Activated CD4-positive, alpha-beta T cell treated with anti-CD3 and anti-CD28 coated beads, Interleukin-2, Interleukin-4, amounts not matched to agents 100 ng/mL and 50 ng/mL, durations not matched to agents 16 hours and 8 hours (primary cell): Measurements from ENCODE around the gene NGRN.
A peak's percentile ranks its signal among the peaks of the same experiment; 100 is the strongest.
"Not testable (repeated sequence)": the region's sequence is repeated elsewhere in the genome, so short reads cannot be mapped to it uniquely, and the experiment has no call there.

Experiments used
- DNase-seq: peaks from one replicate; pipeline ENCODE4 v3.0.0-alpha.2; 2020; ENCODE audit warnings: low spot score

Gene NGRN

DNA sequence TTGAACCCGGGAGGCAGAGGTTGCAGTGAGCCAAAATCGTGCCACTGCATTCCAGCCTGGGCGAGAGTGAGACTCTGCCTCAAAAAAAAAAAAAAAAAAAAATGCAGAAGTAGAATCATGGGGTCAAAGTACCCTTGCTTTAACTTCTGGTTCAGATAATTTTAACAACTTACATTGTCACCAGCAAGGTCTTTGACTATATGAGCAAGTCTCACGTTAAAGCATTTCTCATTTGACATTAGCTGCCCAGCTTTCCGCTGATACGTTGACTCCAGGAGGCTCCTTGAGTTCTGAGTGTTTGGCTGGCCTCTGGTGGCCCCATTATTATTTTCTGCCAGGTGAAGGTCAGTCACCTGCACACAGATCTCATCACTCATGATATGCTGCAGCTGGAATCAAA, 16.2 kb downstream of the NGRN start:
- DNase-seq = not testable (repeated sequence)

- DNase-seq = no peak
These were observed 21.2 kb downstream of the NGRN start for GRCh38 chr15:90286678-90287077.

DNA sequence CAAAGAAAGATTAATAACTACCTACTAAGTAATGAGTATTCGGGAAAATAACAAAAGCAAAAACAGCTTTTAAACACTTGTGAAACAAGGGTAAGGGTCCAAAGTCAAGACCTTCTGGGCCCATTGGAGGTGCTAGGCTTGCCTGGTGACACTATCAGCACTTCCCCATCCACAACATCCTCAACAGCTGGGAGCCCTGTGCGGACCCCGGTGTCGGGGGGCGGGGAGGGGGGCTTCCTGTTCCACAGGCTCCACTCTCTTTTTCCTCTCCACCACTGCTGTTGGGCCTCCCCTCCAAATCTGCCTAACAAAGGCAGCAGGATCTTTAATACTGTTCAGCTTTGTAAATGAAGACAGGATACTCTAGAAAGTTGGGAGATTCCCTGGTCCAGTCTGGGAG, 21.6 kb downstream of the NGRN start:
- DNase-seq = no peak

GRCh38 chr15:90287946-90288345, 22.5 kb downstream of the NGRN start:
- no peak for DNase-seq

- DNase-seq = no peak
These were observed 26.3 kb downstream of the NGRN start for GRCh38 chr15:90291679-90292356.

- DNase-seq = peak; percentile 75
These were observed 27.8 kb downstream of the NGRN start for GRCh38 chr15:90293040-90293810.

- DNase-seq = no peak
These were observed 28.7 kb downstream of the NGRN start for GRCh38 chr15:90294159-90294558.

DNA sequence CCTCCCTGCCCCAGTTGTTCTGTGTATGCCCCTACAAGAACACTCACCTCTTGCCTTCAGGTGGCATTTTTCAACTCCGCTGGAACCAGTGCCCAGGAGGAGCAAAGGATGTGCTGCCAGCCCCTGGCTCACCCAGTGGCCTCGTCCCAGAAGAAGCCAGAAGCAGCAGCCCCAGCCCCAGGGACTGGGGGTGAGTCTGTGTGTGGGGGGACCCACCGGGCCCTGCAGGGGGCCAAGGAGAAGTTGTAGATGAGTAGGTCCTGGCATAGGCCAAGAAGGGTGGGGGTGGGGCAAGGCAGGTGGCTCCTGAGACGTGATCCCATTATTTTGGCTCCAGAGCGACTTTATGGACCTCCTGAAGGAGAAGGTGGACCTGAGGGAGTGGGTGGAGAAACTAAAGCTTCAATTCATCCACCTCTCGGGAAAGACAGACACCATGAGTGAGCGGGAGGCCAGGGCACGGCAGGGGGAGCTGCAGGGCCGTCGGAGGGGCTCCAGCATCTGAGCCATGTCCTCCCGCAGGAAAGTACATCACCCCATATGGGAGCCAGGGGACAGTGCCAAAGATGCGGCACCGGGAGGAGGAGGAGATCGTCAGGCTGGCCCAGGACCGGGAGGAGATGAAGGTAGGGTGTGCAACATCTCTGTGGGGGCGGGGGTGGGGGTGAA, 29.3 kb downstream of the NGRN start:
- no peak for DNase-seq

GRCh38 chr15:90295270-90295648, 29.8 kb downstream of the NGRN start:
- DNase-seq = no peak

DNA sequence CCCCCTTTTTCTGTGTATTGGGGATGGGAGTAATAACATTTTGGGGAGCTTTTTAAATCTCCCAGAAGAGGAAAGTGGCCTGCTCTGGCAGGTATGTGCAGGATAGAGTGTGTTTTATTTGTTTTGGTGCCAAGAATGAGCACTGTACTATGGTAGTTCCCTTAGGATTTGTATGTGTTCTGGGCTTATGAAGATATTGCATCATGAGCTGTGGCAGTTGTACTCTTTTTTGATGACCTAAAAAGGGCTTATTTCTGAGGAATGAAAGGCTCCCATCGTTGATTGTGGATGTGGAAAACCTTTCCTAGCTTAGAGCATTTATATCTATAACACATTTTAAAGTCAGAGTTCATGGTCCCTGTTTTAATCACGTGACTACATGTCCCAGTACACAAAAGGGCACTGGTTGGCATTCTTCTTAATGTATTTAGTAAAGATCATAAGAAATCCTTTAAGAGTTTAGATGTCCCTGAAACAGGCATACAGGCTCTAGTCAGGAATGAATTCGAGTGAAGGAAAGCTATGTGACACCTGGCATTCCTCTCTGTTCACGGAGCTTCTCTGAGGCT, 30.9 kb downstream of the NGRN start:
- DNase-seq = not testable (repeated sequence)

GRCh38 chr15:90297021-90297420, 31.5 kb downstream of the NGRN start:
- no peak for DNase-seq

GRCh38 chr15:90300541-90300940, 35.1 kb downstream of the NGRN start:
- no peak for DNase-seq

- peak; percentile 66 for DNase-seq
These were observed 35.7 kb downstream of the NGRN start for GRCh38 chr15:90300988-90301706.

GRCh38 chr15:90301707-90302300, 36.3 kb downstream of the NGRN start:
- DNase-seq = no peak

- DNase-seq = not testable (repeated sequence)
These were observed 39.9 kb downstream of the NGRN start for GRCh38 chr15:90305355-90305754.

- DNase-seq = no peak
These were observed 40.5 kb downstream of the NGRN start for GRCh38 chr15:90305932-90306331.

- peak; percentile 77 for DNase-seq
These were observed 41.1 kb downstream of the NGRN start for GRCh38 chr15:90306560-90306959.

DNA sequence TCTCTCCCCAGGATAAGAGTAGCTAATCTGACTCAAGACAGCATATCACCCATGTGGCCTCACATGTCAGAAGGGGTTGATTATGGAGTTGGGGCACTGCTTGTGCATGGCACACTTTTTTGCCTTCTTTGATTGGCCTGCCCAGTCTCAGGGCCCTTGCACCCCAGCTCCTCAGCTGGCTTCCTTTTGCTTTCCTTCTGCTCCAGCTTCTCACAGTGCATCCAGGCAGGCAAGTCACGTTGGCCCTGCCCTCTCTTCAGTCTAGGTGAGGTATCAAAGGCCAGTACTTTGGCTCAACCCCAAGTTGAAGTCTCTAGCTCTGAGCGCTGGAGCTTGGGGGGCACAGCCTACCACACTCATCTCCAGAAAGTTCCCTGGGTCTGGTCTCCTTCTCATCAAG, 42.2 kb downstream of the NGRN start:
- no peak for DNase-seq

- DNase-seq = no peak
These were observed 43.5 kb downstream of the NGRN start for GRCh38 chr15:90309020-90309419.

DNA sequence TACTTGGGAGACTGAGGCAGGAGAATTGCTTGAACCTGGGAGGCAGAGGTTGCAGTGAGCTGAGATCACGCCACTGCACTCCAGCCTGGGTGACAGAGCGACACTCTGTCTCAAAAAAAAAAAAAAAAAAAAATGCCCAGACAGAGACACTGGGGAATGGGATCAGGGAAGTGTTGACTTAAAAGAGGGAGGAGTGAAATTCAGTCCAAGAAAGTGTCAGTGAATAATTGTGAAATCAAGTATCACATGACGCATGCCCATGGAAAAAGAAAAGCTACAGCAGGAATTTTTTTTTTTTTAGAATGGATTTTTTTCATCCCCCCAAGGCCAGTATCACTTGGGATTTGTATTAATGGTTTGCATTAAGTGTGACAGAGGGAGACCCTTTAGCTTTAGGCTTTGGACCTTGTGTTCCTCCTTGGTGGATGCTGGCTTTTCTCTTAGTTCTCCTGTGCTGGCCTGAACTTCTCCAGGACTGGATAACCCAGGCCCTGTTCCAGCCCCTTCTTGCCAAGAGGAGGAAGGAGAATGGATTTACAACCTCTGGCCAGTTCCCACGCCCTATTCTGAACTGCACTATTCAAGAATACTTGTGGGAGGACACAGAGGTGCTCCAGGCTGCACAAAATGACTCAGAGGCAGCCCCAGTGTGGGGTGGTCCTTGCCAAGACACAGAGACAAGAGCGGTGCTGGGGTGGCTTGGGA, 50.0 kb downstream of the NGRN start:
- no peak for DNase-seq

DNA sequence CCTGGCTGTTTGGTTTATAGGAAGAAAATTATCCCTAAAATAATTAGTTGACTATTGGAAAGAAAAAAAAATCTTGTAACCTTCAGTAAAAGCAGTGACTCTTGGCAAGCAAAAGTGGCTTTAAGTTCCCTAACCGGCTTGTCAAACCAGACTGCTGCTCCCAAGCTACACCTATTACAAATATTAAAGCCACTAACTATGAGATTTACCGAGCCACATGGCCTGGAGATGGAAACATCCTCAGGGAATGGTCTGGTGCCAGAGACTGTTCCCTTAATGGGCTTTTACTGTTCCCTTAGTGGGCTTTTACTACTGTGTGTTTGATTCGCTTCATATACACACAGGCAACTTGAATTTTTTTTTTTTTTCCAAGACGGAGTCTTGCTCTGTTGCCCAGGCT, 50.7 kb downstream of the NGRN start:
- DNase-seq = no peak
